ENCODE data around the gene RUNX3.

The RUNX3 gene

GRCh38 chr1:24850328-24850920 lies 79.7 kb downstream of the RUNX3 start:
- no peak for DNase-seq (ENCODE audit: low read depth)
- TF ChIP-seq CTCF (IDR thresholded peaks at IDR 0.05; ENCODE audit: control insufficient read depth, insufficient read depth, low read depth, low read length, missing control alignments) = no peak

GRCh38 chr1:24849672-24850295 lies 80.3 kb downstream of the RUNX3 start:
- DNase-seq (ENCODE audit: low read depth) = no peak
- H3K4me3 ChIP-seq (ENCODE audit: control insufficient read depth, low read depth, low read length) = no peak overlapping the region
- no peak for TF ChIP-seq CTCF (IDR thresholded peaks at IDR 0.05; ENCODE audit: control insufficient read depth, insufficient read depth, low read depth, low read length, missing control alignments)

More at GRCh38 chr1:24850328-24850920, 79.7 kb downstream of the RUNX3 start:
- H3K4me3 ChIP-seq (ENCODE audit: control insufficient read depth, low read depth, low read length) = no peak overlapping the region

Data from AG09309 (cell line).